Measurements from ENCODE around the gene SCAPER. TPM values are rescaled to one million over a fixed set of nuclear protein-coding genes. Genes with fewer than 3 reads are reported as not detected.

SCAPER gene
- total RNA-seq, 3 donors from 2014 or later: 15.8 to 33.1 (median 33.0) TPM

GRCh38 chr15:76945494-76946093, 40.5 kb upstream of the SCAPER start:
- ATAC-seq (no peak), DNase-seq (no peak)

GRCh38 chr15:76942331-76942730, 37.2 kb upstream of the SCAPER start:
- Histone ChIP-seq H3K4me1 (ENCODE audit: low read depth) (peaks cover 3% of the 10 kb centered on the region), H3K9me3 (no peaks in the 10 kb centered on the region), H3K36me3 (ENCODE audit: low read depth) (no peaks in the 10 kb centered on the region), H3K4me3 (no peak overlapping the region)
- no peak for TF ChIP-seq CTCF (IDR thresholded peaks at IDR 0.05)
- DNase-seq (no peak), ATAC-seq (no peak)
- intact Hi-C loops (cut with DNase I, micrococcal nuclease): no loop called here

More at GRCh38 chr15:76945494-76946093, 40.5 kb upstream of the SCAPER start:
- Histone ChIP-seq H3K9me3 (no peaks in the 10 kb centered on the region), H3K4me3 (no peak overlapping the region), H3K36me3 (ENCODE audit: low read depth) (no peaks in the 10 kb centered on the region), H3K4me1 (ENCODE audit: low read depth) (peaks cover 3% of the 10 kb centered on the region)
- intact Hi-C loops (cut with DNase I, micrococcal nuclease): no loop called here
- TF ChIP-seq CTCF (IDR thresholded peaks at IDR 0.05): no peak

- Histone ChIP-seq H3K4me3 (no peak overlapping the region), H3K4me1 (ENCODE audit: low read depth) (peaks cover 3% of the 10 kb centered on the region), H3K9me3 (no peaks in the 10 kb centered on the region), H3K36me3 (ENCODE audit: low read depth) (no peaks in the 10 kb centered on the region)
- DNase-seq: no peak
- TF ChIP-seq CTCF (IDR thresholded peaks at IDR 0.05): no peak
- intact Hi-C loops (cut with DNase I, micrococcal nuclease): no loop called here
- no peak for ATAC-seq
These were observed 36.5 kb upstream of the SCAPER start for GRCh38 chr15:76941636-76942035.

GRCh38 chr15:76939715-76940114, 34.6 kb upstream of the SCAPER start:
- Histone ChIP-seq H3K4me3 (no peak overlapping the region), H3K36me3 (ENCODE audit: low read depth) (no peaks in the 10 kb centered on the region), H3K4me1 (ENCODE audit: low read depth) (no peaks in the 10 kb centered on the region), H3K9me3 (no peaks in the 10 kb centered on the region)
- DNase-seq (no peak), ATAC-seq (no peak)
- intact Hi-C loops (cut with DNase I, micrococcal nuclease): no loop called here
- no peak for TF ChIP-seq CTCF (IDR thresholded peaks at IDR 0.05)

DNA sequence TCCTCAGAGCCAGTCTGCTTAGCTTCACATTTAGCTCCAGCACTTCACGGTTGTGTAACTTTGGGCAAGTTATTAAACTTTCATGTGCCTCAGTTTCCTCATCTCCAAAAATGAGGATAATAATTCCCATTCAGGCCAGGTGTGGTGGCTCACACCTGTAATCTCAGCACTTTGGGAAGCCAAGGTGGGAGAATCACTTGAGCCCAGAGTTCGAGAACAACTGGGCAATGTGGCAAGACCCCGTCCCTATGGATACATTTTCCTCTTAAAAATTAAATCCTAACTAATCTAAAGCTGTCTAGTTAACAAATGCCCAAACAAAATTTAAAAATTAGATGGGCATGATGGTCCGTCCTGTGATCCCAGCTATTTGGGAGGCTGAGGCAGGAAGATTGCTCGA, 33.6 kb upstream of the SCAPER start:
- Histone ChIP-seq H3K4me3 (no peak overlapping the region), H3K9me3 (no peaks in the 10 kb centered on the region), H3K4me1 (ENCODE audit: low read depth) (no peaks in the 10 kb centered on the region), H3K36me3 (ENCODE audit: low read depth) (no peaks in the 10 kb centered on the region)
- intact Hi-C loops (cut with DNase I, micrococcal nuclease): no loop called here
- ATAC-seq: no peak
- no peak for DNase-seq
- no peak for TF ChIP-seq CTCF (IDR thresholded peaks at IDR 0.05)

DNA sequence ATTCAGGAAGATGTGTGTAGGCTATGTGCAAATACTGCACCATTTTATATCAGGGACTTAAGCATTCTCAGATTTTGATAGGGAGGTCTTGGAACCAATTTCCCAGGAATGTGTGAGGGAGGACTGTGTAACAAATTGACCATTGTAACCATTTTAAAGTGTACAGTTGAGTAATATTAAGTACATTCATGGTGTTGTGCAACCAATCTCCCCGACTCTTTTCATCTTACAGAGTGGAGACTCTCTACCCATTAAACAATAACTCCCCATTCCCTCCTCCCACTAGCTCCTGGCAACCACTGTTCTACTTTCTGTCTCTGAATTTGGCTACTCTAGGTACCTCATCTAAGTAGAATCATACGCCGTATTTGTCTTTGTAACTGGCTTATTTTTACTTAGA, 31.5 kb upstream of the SCAPER start:
- DNase-seq (no peak), ATAC-seq (no peak)
- Histone ChIP-seq H3K36me3 (ENCODE audit: low read depth) (no peaks in the 10 kb centered on the region), H3K4me1 (ENCODE audit: low read depth) (peaks cover 11% of the 10 kb centered on the region), H3K9me3 (no peaks in the 10 kb centered on the region), H3K4me3 (no peak overlapping the region)
- intact Hi-C loops (cut with DNase I, micrococcal nuclease): no loop called here
- no peak for TF ChIP-seq CTCF (IDR thresholded peaks at IDR 0.05)
